Suprapubic skin (tissue), 4 donors: ENCODE measurements around the gene ALOXE3.

Source experiments
- EP300 ChIP-seq: sonication (generic); formaldehyde crosslinking; IDR thresholded peaks from one replicate; pipeline ENCODE4 v1.6.1; 2017; ENCODE audit warnings: antibody characterized with exemption
- POLR2A ChIP-seq, 2 donors: fragments of 450-650 bp; IDR thresholded peaks; one replicate each; pipeline ENCODE4 v1.6.1; 2017; ENCODE audit warnings: antibody characterized with exemption in 2 of 2, mild to moderate bottlenecking in 2 of 2, moderate library complexity in 2 of 2
- POLR2AphosphoS5 ChIP-seq, 3 donors: sonication (generic); formaldehyde crosslinking; IDR thresholded peaks; one replicate each; pipeline ENCODE4 v1.6.1; 2017; ENCODE audit warnings: antibody characterized with exemption in 3 of 3
- TF ChIP-seq, protein P1 (sequence below), 2 donors: fragments of 200-600 bp in 1 of 2; fragments of 450-650 bp in 1 of 2; sonication (generic) in 1 of 2; IDR thresholded peaks; one replicate each; pipeline ENCODE4 v1.5.1; 2016 to 2019; ENCODE audit warnings: antibody characterized with exemption in 2 of 2, mild to moderate bottlenecking in 1 of 2, moderate library complexity in 1 of 2

GRCh38 chr17:8055851-8056231, 62.5 kb downstream of the ALOXE3 start:
- TF ChIP-seq, protein P1, sequence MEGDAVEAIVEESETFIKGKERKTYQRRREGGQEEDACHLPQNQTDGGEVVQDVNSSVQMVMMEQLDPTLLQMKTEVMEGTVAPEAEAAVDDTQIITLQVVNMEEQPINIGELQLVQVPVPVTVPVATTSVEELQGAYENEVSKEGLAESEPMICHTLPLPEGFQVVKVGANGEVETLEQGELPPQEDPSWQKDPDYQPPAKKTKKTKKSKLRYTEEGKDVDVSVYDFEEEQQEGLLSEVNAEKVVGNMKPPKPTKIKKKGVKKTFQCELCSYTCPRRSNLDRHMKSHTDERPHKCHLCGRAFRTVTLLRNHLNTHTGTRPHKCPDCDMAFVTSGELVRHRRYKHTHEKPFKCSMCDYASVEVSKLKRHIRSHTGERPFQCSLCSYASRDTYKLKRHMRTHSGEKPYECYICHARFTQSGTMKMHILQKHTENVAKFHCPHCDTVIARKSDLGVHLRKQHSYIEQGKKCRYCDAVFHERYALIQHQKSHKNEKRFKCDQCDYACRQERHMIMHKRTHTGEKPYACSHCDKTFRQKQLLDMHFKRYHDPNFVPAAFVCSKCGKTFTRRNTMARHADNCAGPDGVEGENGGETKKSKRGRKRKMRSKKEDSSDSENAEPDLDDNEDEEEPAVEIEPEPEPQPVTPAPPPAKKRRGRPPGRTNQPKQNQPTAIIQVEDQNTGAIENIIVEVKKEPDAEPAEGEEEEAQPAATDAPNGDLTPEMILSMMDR (IDR thresholded peaks at IDR 0.05), result no peak
- TF ChIP-seq POLR2A (IDR thresholded peaks at IDR 0.05), result no peak
- no peak for TF ChIP-seq POLR2AphosphoS5 (IDR thresholded peaks at IDR 0.05)
- TF ChIP-seq EP300, result no peak
